HCT116 (cell line): ENCODE measurements around the gene GDAP1L1. TPM values are rescaled to one million over a fixed set of nuclear protein-coding genes. Genes with fewer than 3 reads are reported as not detected.

Source experiments
- ATAC-seq: fragments of 200-7000 bp; cut with Tn5 transposase; 2 replicates; pipeline ENCODE4 v1.9.1; 2020; ENCODE audit warnings: mild to moderate bottlenecking, moderate library complexity
- BruUV-seq: library from RNA; stranded (reverse); fragments of 400-500 nt; replicated peaks from 2 replicates; lab custom pipeline; 2021; lab: Mats Ljungman, UMichigan
- CTCF ChIA-PET: fragments of 300-600 bp; sonication (Branson Sonifier 250); formaldehyde crosslinking; loops from one replicate; lab custom pipeline; 2021; ENCODE audit warnings: antibody characterized with exemption; lab: Charles Lee
- POLR2A ChIA-PET: fragments of 300-600, 350-600 bp; sonication (Branson Sonifier 250); formaldehyde crosslinking; loops from one replicate; lab custom pipeline; 2021; ENCODE audit warnings: antibody characterized with exemption; lab: Charles Lee
- RAD21 ChIA-PET, 2 experiments: fragments of 300-600 bp; sonication (Branson Sonifier 250); formaldehyde crosslinking; loops; one replicate each; lab custom pipeline; 2023; ENCODE audit warnings: low total read pairs in 2 of 2; ENCODE audit not compliant: uncharacterized antibody in 2 of 2, unreplicated experiment in 2 of 2, low non-redundant PET in 1 of 2; lab: Charles Lee
- DNase-seq: peaks from one replicate; pipeline ENCODE4 v3.0.0-alpha.2; 2010; ENCODE audit warnings: low read depth, low spot score
- H2AFZ ChIP-seq: fragments of 200-600 bp; shearing (Covaris generic), sonication (generic); 2 replicates; pipeline ENCODE4 v1.6.1; 2017; ENCODE audit warnings: low read depth, mixed run types, mixed read lengths, antibody characterized with exemption, low read length; ENCODE audit not compliant: poor library complexity, severe bottlenecking
- H3K27ac ChIP-seq: 2 replicates; pipeline ENCODE4 v1.5.1; 2012; ENCODE audit warnings: low read depth, low read length
- H3K27me3 ChIP-seq: fragments of 200-600 bp; sonication (generic); 2 replicates; pipeline ENCODE4 v1.6.1; 2016; ENCODE audit warnings: mixed run types, low read length, mixed read lengths; ENCODE audit not compliant: insufficient read depth
- H3K36me3 ChIP-seq, 2 experiments: fragments of 200-500 bp in 1 of 2; fragments of 200-600 bp in 1 of 2; sonication (Bioruptor generic) in 1 of 2; sonication (generic) in 1 of 2; 2 replicates each; pipeline versions ENCODE4 v1.5.1 to v1.6.1; 2014 to 2016; ENCODE audit warnings: low read length in 2 of 2, inconsistent platforms in 1 of 2, mixed read lengths in 1 of 2, mixed run types in 1 of 2; ENCODE audit not compliant: insufficient read depth in 2 of 2, control insufficient read depth in 1 of 2
- H3K4me1 ChIP-seq, 2 experiments: fragments of 200-600 bp in 1 of 2; sonication (generic) in 1 of 2; 2 replicates each; pipeline versions ENCODE4 v1.5.1 to v1.6.1; 2012 to 2017; ENCODE audit warnings: low read length in 2 of 2, inconsistent platforms in 1 of 2, mild to moderate bottlenecking in 1 of 2, mixed read lengths in 1 of 2, mixed run types in 1 of 2, moderate library complexity in 1 of 2; ENCODE audit not compliant: insufficient read depth in 2 of 2, control insufficient read depth in 1 of 2
- H3K4me2 ChIP-seq: fragments of 200-600 bp; sonication (generic); 2 replicates; pipeline ENCODE4 v1.6.1; 2017; ENCODE audit warnings: mixed run types, low read length, mixed read lengths
- H3K4me3 ChIP-seq, 2 experiments: fragments of 200-600 bp in 1 of 2; sonication (generic) in 1 of 2; replicated peaks in 1 of 2; 2 replicates each; pipeline ENCODE4 v1.5.1; 2011 to 2016; ENCODE audit warnings: low read length in 2 of 2, control low read depth in 1 of 2, low read depth in 1 of 2, mild to moderate bottlenecking in 1 of 2, mixed read lengths in 1 of 2, mixed run types in 1 of 2
- H3K79me2 ChIP-seq: fragments of 200-600 bp; sonication (generic); 2 replicates; pipeline ENCODE4 v1.6.1; 2017; ENCODE audit warnings: mild to moderate bottlenecking, mixed run types, low read length, moderate library complexity, mixed read lengths; ENCODE audit not compliant: insufficient read depth
- H3K9ac ChIP-seq: fragments of 200-600 bp; sonication (generic); 2 replicates; pipeline ENCODE4 v1.6.1; 2016; ENCODE audit warnings: low read length, mixed read lengths
- H3K9me2 ChIP-seq: fragments of 200-600 bp; sonication (generic), shearing (Covaris generic); 2 replicates; pipeline ENCODE4 v1.6.1; 2017; ENCODE audit warnings: mixed run types, mild to moderate bottlenecking, moderate library complexity; ENCODE audit not compliant: insufficient read depth
- H3K9me3 ChIP-seq, 2 experiments: fragments of 200-500 bp in 1 of 2; fragments of 200-600 bp in 1 of 2; sonication (Bioruptor generic) in 1 of 2; sonication (generic) in 1 of 2; 2 replicates each; pipeline ENCODE4 v1.6.1; 2014 to 2017; ENCODE audit warnings: low read length in 2 of 2, mixed read lengths in 2 of 2, inconsistent platforms in 1 of 2, low read depth in 1 of 2, mild to moderate bottlenecking in 1 of 2, mixed run types in 1 of 2, moderate library complexity in 1 of 2; ENCODE audit not compliant: control insufficient read depth in 1 of 2, insufficient read depth in 1 of 2
- H4K20me1 ChIP-seq: fragments of 200-600 bp; sonication (generic), shearing (Covaris generic); 2 replicates; pipeline ENCODE4 v1.6.1; 2017; ENCODE audit warnings: mixed run types, mild to moderate bottlenecking, moderate library complexity; ENCODE audit not compliant: insufficient read depth
- CBX3 ChIP-seq: IDR thresholded peaks from 2 replicates; pipeline ENCODE4 v1.6.1; 2012; ENCODE audit warnings: low read depth
- EGR1 ChIP-seq: IDR thresholded peaks from 2 replicates; pipeline ENCODE4 v1.6.1; 2012; ENCODE audit warnings: low read depth
- ELF1 ChIP-seq: IDR thresholded peaks from 2 replicates; pipeline ENCODE4 v1.6.1; 2012; ENCODE audit warnings: low read depth, borderline replicate concordance
- EZH2 ChIP-seq: fragments of 200-600 bp; sonication (generic); IDR thresholded peaks from 2 replicates; pipeline ENCODE4 v1.6.1; 2017; ENCODE audit warnings: antibody characterized with exemption, mixed run types
- FOSL1 ChIP-seq: IDR thresholded peaks from 2 replicates; pipeline ENCODE4 v1.6.1; 2012; ENCODE audit warnings: low read depth
- JUND ChIP-seq: IDR thresholded peaks from 2 replicates; pipeline ENCODE4 v1.6.1; 2012
- POLR2AphosphoS5 ChIP-seq: IDR thresholded peaks from 2 replicates; pipeline ENCODE4 v1.6.1; 2011; ENCODE audit warnings: mild to moderate bottlenecking, low read depth, low read length, moderate library complexity
- RAD21 ChIP-seq: IDR thresholded peaks from 2 replicates; pipeline ENCODE4 v1.6.1; 2012; ENCODE audit warnings: low read depth, mild to moderate bottlenecking
- SIN3A ChIP-seq: IDR thresholded peaks from 2 replicates; pipeline ENCODE4 v1.6.1; 2012; ENCODE audit warnings: low read depth
- SP1 ChIP-seq: IDR thresholded peaks from 2 replicates; pipeline ENCODE4 v1.6.1; 2012; ENCODE audit warnings: low read depth
- SRF ChIP-seq: IDR thresholded peaks from 2 replicates; pipeline ENCODE4 v1.6.1; 2012; ENCODE audit warnings: low read depth
- YY1 ChIP-seq: IDR thresholded peaks from 2 replicates; pipeline ENCODE4 v1.6.1; 2011; ENCODE audit warnings: low read length, low read depth, moderate library complexity, mild to moderate bottlenecking; ENCODE audit not compliant: insufficient replicate concordance; ENCODE audit errors: extremely low read depth
- ZNF274 ChIP-seq: fragments of 200-500 bp; sonication (Bioruptor generic); IDR thresholded peaks from 2 replicates; pipeline ENCODE4 v1.6.1; 2014; ENCODE audit warnings: mild to moderate bottlenecking, low read depth, low read length, inconsistent platforms
- intact Hi-C: fragments of 100-400 bp; cut with micrococcal nuclease; formaldehyde crosslinking; loops from 2 replicates; pipeline ENCODE4 v1.10.0; 2022
- total RNA-seq: library from RNA; stranded (reverse); gene quantifications from one replicate; pipeline ENCODE4 v1.2.1, GENCODE V29; 2021; ENCODE audit not compliant: unreplicated experiment
- TF ChIP-seq, protein P1 (sequence below): IDR thresholded peaks from 2 replicates; pipeline ENCODE4 v1.6.1; 2011; ENCODE audit warnings: mild to moderate bottlenecking, low read length, moderate library complexity; ENCODE audit not compliant: insufficient replicate concordance; ENCODE audit errors: extremely low read depth
- TF ChIP-seq, protein P2 (sequence below), 3 experiments: fragments of 200-600 bp in 1 of 3; sonication (generic) in 1 of 3; IDR thresholded peaks in 2 of 3; conservative IDR thresholded peaks in 1 of 3; 2 replicates each; pipeline ENCODE4 v1.5.1; 2012 to 2017; ENCODE audit warnings: low read depth in 2 of 3, low read length in 2 of 3, antibody characterized with exemption in 1 of 3, borderline replicate concordance in 1 of 3, control low read depth in 1 of 3, mild to moderate bottlenecking in 1 of 3, mixed read lengths in 1 of 3, mixed run types in 1 of 3, moderate library complexity in 1 of 3; ENCODE audit not compliant: insufficient read depth in 1 of 3

Gene GDAP1L1
- total RNA-seq, 1 experiment from 2014 or later, result not detected

DNA sequence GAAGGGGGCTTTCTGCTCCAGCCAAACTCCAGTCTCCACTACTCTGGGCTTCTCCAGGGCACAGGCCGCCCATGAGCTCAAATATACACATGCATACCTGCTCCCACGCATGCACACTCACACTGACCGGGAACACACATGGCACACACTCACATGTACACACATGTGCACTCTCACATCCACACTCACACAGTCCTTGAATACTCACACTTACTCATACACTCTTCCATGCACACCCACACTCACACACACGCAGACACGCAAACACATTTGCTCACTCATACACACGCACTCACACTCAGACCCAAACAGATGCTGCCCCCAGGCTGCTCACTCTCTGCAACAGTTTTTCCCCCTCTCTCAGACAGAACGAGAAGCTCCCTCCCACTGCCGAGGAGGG is 7.0 kb downstream of the GDAP1L1 start:
- Histone ChIP-seq H3K9me2 (no peaks in the 10 kb centered on the region), H2AFZ (no peak overlapping the region), H3K36me3 (no peaks in the 10 kb centered on the region), H3K27me3 (0 out of 2 replicates have a peak, but pooled peaks cover 3% of the 10 kb centered on the region), H3K4me1 (no peaks in the 10 kb centered on the region), H3K79me2 (no peaks in the 10 kb centered on the region), H3K4me2 (no peak overlapping the region), H3K9ac (no peak overlapping the region), H3K9me3 (no peaks in the 10 kb centered on the region), H3K4me3 (no peak overlapping the region), H3K27ac (no peak overlapping the region), H4K20me1 (no peaks in the 10 kb centered on the region)
- intact Hi-C loops, result no loop called here
- POLR2A ChIA-PET, result no interaction called here
- ATAC-seq (no peak), DNase-seq (no peak)
- CTCF ChIA-PET, result interaction anchor here (1.1 kb wide), 1 partner anchor 57 kb away, joined by 4 read pairs; the partner anchor contains the start of gene FITM2
- no TSS peak for BruUV-seq
- RAD21 ChIA-PET, result no interaction called here
- TF ChIP-seq, protein P1, sequence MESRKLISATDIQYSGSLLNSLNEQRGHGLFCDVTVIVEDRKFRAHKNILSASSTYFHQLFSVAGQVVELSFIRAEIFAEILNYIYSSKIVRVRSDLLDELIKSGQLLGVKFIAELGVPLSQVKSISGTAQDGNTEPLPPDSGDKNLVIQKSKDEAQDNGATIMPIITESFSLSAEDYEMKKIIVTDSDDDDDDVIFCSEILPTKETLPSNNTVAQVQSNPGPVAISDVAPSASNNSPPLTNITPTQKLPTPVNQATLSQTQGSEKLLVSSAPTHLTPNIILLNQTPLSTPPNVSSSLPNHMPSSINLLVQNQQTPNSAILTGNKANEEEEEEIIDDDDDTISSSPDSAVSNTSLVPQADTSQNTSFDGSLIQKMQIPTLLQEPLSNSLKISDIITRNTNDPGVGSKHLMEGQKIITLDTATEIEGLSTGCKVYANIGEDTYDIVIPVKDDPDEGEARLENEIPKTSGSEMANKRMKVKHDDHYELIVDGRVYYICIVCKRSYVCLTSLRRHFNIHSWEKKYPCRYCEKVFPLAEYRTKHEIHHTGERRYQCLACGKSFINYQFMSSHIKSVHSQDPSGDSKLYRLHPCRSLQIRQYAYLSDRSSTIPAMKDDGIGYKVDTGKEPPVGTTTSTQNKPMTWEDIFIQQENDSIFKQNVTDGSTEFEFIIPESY, result no peak
- TF ChIP-seq FOSL1, result no peak
- no peak for TF ChIP-seq SP1
- TF ChIP-seq JUND, result no peak
- TF ChIP-seq EZH2, result no peak

DNA sequence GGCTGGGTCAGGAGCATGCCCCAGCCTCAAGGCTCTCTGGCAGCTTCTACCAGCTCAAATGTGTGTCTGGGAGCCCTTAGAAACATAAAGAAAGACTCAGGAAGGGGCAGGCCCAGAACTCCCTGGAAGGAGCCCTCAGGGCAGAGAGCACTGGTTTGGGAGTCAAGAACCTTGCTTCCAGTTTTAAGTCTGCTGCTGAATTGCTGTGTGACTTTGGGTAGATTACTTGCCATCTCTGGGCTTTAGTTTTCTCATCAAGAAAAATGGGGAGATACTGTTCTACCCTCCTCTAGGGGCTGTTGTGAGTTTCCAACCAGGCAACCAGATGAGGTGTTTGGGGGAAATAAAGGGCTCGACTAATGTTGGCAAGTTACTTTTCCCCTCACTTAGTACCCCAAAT is 8.8 kb downstream of the GDAP1L1 start:
- Histone ChIP-seq H2AFZ (no peak overlapping the region), H3K27me3 (0 out of 2 replicates have a peak, but pooled peaks cover 3% of the 10 kb centered on the region), H4K20me1 (no peaks in the 10 kb centered on the region), H3K27ac (no peak overlapping the region), H3K4me3 (no peak overlapping the region), H3K4me1 (no peaks in the 10 kb centered on the region), H3K9me3 (no peaks in the 10 kb centered on the region), H3K9me2 (no peaks in the 10 kb centered on the region), H3K4me2 (no peak overlapping the region), H3K9ac (no peak overlapping the region), H3K36me3 (no peaks in the 10 kb centered on the region), H3K79me2 (no peaks in the 10 kb centered on the region)
- intact Hi-C loops, result no loop called here
- POLR2A ChIA-PET, result no interaction called here
- no peak for ATAC-seq
- no peak for DNase-seq
- no TSS peak for BruUV-seq
- CTCF ChIA-PET, result interaction anchor here (0.6 kb wide), 1 partner anchor 61 kb away, joined by 4 read pairs; no protein-coding TSS in a partner anchor
- RAD21 ChIA-PET, result interaction anchor here in 1 of 2 experiments (0.5 kb wide), 1 partner anchor 17 kb away, joined by 3 read pairs; no protein-coding TSS in a partner anchor
- no peak for TF ChIP-seq SRF
- no peak for TF ChIP-seq SP1
- no peak for TF ChIP-seq CBX3
- TF ChIP-seq, protein P1, result no peak
- TF ChIP-seq ZNF274, result no peak
- TF ChIP-seq, protein P2, sequence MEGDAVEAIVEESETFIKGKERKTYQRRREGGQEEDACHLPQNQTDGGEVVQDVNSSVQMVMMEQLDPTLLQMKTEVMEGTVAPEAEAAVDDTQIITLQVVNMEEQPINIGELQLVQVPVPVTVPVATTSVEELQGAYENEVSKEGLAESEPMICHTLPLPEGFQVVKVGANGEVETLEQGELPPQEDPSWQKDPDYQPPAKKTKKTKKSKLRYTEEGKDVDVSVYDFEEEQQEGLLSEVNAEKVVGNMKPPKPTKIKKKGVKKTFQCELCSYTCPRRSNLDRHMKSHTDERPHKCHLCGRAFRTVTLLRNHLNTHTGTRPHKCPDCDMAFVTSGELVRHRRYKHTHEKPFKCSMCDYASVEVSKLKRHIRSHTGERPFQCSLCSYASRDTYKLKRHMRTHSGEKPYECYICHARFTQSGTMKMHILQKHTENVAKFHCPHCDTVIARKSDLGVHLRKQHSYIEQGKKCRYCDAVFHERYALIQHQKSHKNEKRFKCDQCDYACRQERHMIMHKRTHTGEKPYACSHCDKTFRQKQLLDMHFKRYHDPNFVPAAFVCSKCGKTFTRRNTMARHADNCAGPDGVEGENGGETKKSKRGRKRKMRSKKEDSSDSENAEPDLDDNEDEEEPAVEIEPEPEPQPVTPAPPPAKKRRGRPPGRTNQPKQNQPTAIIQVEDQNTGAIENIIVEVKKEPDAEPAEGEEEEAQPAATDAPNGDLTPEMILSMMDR (IDR thresholded peaks at IDR 0.05 in 2 of 3, conservative IDR thresholded peaks at IDR 0.05 in 1 of 3; ENCODE audit: borderline replicate concordance in 1 of 3, insufficient read depth in 1 of 3, low read depth in 2 of 3, low read length in 2 of 3), result no peak
- no peak for TF ChIP-seq ELF1
- TF ChIP-seq RAD21, result no peak
- TF ChIP-seq YY1, result no peak
- no peak for TF ChIP-seq SIN3A
- no peak for TF ChIP-seq POLR2AphosphoS5
- no peak for TF ChIP-seq EGR1
